GM19193 (cell line): ENCODE data around the gene NFXL1.

Source experiments
- POLR2A ChIP-seq: IDR thresholded peaks from 4 replicates; pipeline ENCODE4 v1.6.1; 2011; ENCODE audit not compliant: insufficient read depth, insufficient read length; ENCODE audit errors: extremely low read depth

NFXL1 gene

DNA sequence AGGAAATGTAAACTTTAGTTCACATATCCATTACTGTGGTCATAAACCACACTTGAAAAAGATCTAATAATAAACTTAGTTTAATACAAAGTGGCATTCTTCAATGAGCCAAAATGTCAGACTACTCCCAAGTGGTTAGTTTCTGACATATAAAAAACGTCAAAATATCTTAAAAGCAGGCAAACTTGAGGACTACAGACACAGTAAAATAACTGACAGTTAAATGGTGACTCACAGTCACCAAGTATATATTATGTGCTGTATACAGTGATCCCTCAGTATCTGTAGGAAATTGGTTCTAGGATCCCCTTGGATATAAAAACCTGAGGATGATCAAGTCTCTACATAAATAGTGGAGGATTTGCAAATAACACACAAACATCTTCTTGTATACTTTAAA, 64.9 kb downstream of the NFXL1 start:
- TF ChIP-seq POLR2A: no peak

DNA sequence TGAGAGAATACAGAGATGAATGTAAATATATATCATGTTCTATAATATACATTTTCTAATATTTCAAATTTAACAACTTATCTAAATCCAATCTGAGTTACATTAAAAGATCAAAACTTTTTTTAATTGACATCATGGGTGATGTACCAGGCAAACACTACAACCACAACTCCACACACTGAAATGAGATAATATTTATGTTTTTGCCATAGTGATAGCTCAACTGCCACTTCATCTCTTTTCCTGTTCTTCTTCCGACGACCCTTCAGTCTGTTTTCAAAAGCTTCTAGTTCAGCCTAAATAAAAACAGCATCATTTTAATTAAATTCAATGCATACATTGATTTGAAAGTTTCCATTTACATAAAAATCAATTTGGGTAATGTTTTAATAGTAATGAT, 66.3 kb downstream of the NFXL1 start:
- TF ChIP-seq POLR2A: no peak

DNA sequence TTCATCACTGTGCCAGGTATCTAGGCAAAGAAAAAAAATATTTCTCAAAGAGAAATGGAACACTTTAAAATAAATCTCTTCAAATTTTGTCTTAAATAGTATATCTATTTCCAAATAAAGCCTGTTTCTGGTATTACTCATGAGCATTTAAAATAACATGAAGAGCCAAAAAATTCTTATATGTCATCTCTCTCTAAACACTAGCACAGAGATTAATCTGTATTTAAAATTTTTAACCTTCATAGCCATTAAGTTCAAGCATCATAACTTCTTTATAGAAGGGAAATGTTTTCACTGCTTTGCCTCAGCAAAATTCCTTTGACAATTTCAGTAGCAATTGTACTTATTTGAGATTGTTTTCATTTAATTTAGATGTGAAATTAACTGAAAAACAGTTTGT, 71.4 kb downstream of the NFXL1 start:
- no peak for TF ChIP-seq POLR2A

DNA sequence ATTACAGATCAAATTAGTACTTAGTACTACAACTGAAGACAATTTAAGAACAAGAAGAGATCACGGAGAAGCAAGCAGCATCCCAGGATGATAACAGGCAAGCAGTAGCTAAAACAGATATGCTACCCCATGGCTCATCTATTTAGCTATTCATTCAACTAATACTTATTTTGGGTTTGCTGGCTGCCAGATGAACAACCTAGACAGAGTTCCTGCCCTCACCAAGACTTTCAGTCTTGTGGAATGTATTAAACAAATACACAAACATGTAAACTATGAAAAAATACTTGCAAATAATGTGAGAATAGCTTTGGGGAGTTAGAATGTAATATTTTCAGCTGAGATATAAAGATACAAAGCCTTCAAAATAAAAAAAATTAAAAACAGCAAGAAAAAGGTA, 74.1 kb downstream of the NFXL1 start:
- TF ChIP-seq POLR2A: no peak

DNA sequence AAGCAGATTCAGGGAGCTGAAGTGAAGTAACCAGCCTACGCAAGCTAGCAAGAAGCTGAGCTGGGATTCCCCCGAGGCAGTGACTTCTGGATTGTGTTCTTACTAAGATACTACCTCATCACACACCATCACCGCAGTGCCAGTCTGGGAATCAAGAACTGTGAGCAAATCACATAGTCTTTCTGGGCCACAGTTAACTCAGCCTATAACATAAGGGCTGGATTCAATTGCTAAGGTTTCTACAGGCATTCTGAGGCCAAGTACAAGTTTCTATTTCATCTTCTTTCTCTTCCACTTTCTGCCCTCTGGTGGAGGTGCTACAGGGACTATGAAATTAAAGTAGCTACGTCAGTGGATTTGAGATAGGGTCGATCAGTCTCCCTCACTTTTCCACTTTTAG, 75.1 kb downstream of the NFXL1 start:
- no peak for TF ChIP-seq POLR2A

DNA sequence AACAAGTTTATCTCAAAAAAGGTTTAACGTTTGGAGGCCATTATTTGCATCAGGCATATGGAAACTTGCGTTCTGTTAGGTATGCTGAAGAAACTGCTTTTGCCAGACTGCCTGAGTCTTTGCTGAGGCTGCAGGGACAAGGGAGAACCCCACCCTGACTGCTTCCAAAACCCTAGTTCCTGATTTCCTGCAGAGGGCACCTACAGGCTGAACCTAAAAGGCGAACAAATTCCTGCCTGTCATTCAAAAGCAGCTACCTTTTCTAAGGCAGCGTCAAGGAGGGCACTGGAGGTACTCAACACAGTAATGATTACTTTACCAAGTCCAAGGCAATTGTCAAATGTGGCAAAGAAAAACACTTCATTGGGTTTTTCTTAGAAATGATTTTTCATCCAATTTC, 75.9 kb downstream of the NFXL1 start:
- TF ChIP-seq POLR2A: no peak

DNA sequence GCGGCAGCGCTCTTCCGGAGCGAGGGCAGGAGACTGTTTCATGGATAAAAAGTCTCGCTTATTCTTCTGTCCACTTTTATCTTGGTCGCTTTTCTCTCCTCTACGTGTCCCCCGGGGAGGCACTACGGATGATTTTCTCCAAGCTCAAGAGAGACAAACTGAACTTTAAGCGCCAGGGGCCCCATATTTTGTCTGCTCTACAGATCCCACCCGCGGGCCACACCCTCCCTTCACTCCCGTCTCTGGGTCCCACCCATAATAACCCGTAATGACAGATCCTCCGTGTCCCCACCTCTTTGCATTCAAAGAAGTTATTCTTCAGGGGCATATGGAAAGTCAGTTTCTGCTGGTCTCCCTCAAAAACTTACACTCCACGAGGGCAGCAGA, 76.5 kb downstream of the NFXL1 start, which contains the start of gene CORIN:
TSS of gene CORIN (minus strand) at position 160 of the 387 bp plus-strand sequence. CDS start at position 42, 118 bp downstream.
- no peak for TF ChIP-seq POLR2A

DNA sequence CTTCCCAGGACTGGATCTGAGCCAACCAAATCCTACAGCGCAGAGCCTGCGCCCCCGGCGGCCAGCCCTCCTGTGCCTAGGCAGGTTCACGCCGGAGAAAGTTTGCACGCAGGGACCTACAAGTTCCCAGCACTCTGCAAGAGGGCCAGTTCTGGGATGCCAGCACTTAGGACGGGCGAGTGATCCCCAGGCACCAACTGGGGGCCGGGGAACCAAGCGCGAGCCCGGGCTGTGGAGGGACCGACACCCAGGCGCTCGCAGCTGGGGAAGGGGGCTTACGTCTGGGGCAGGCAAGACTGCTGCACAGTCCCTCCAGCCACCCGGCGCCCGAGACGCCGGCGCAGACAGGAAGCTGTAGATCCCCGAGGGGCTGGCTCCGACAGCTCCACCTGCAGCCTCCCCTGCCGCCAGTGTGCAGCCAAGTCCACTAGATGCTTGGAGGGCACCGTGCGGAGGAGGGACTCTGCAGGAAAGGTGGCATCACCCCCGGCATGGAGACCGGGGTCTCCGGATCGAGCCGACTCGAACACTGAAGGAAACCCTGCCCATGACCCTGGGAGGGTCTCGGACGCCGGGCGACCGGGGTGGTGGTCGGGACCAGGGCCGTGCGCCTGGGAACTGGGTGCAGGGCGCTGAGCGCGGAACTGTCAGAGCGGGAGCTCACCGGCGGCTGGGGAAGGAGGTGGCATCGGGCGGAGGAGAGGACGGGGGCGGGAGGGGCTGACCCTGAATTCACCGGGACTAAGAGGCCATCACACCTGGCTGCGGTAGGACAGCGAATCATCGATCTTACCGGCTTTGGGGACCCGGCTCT, 77.1 kb downstream of the NFXL1 start:
- no peak for TF ChIP-seq POLR2A

DNA sequence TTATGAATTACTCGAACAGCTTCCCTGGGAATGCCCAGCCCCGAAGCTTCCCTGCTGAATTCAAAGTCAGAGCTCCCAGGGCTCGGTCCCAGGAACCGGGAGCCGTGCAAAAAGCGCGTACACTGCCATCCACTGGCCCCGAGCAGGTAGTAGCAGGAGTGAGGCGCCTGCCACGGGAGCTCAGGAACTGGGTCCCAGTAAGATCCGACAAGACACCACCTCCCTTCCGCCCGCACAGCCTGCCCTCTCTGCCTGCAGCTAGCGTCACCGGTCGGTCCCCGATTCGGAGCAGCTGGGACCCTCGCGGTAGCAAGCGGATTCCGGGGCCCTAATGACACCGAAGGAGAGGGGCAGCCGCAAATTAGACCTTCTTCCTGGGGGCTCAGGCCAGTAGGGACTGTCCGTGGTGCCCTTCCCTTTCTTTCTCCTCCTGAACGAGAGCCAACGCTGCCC, 77.7 kb downstream of the NFXL1 start:
- no peak for TF ChIP-seq POLR2A

DNA sequence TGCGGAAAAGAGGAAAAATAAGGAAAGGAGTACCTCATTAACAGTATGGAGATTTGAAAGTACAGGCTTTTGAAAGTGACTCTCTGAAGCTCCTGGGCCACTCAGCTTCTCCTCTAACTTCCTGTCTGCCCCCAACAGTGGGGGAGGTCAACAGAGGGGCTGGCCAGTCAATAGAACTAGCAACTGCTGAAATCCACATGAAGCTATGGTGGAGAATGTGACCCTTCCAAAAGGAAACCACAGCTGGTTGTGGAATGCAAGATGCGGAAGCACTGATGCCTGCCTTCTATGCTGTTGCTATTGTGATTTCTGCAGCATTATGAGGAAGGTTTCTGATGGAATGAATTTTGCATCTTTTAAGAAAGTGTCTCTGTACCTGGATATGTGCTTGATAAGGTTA, 78.9 kb downstream of the NFXL1 start:
- TF ChIP-seq POLR2A: no peak

DNA sequence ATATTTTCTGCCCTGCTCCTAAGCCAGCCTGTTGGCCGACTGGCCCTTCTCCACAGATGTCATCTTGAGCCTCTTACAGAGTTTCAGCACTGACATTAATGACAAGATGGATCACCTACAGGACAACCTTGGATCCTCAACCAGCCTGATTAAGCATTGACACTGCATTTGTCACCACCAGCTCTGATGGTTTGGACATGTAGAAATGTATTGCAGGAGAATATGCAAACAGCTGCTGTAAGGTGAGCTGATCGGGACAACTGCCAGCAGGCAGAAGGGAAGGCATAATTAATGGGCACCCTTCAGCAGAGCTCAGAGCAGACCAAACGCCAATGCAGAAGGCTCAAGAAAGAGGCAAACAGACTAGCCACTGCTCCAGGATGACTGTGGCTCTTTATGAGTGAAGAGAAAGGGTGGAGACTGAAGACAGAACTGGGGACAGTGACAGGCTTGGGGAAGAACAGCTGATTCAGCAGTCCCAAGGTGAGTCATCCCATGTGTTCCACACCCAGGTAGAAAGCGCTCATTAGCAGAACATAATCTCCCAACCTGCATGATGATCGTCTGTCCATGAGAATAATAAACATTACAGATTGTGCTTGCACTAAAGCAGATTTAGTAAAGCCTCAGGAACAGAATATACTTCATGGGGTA, 83.2 kb downstream of the NFXL1 start:
- TF ChIP-seq POLR2A: no peak

DNA sequence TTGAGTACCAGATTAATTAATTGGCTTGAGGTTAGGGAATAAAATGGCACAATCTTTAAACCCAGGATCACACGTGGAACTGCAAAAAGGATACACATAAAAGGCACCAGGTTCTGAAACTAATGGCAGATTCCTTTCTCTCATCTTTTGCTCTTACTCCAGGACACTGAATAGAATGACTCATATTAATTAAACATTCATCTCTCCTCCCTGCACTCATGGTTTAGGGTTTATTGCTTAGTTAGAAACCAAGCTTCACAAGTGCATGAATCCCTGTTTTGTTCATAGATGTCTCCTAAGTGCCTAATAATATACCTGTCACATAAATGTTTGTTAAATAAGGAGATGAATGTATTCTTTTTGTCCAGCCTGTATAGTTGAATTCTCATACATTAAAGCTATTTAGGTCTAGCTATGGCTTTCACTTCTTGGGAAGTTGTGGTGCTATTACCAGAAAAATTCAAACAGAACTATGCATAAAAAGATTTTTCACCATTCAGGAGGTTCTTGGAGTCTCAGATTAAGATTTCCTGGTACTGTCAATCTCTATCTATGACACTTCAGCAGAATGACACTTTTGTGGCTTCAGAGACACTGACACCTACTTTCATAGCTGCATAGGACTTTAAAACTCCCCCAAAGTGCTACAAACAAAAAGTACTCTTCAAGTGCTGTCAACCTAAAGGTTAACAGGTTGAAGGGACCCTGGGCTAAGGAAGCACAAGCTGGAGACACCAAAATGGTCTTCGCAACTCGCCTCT, 83.9 kb downstream of the NFXL1 start:
- no peak for TF ChIP-seq POLR2A

DNA sequence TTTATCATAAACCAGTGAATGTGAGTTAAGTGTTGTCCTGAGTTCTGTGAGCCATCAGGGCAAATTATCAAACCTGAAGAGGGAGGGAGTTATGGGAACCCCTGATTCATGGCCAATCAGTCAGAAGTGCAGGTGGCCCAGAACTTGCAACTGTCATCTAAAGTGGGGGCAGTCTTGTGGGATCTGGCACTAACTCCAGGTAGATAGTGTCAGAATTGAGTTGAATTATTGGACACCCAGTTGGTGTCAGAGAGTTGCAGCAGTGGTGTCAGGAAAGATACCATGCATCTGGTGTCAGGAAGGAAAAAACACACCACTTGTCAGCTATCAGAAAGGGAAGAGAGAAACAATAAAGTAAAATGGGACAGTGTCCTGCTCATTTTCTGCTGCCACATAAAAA, 84.9 kb downstream of the NFXL1 start:
- TF ChIP-seq POLR2A: no peak

DNA sequence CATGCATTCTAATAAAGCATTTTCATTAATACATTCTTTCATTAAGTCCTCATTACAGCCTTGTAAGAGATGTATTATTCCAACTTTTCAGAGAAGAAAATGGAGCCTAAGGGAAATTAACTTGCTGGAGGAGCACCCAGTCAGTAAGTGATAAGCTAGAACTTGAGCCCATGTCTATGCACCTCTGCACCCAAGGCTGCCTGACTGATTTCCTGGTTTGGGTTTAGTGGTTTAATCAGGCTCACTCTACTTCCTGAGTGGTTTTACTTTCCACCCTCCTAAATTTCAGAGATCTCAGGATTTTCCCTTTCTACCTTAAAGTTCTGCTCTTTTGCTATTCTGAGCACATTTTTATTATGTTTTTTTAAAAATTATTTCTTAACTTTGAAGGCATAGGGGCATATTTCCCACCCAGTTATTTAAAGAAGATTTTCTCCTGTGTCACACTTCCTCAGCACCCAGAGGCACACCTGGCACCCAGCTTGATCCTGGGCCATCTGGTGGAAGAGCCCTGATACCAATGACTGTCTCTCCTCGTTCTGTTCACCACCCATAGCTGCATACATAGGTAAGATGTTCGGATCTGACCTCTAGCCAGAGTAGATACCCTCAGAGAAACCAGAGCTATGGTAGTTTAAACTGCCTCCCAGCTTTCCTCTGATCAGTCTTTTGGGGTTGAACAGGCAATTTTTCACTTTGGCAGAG, 86.9 kb downstream of the NFXL1 start:
- TF ChIP-seq POLR2A: no peak

DNA sequence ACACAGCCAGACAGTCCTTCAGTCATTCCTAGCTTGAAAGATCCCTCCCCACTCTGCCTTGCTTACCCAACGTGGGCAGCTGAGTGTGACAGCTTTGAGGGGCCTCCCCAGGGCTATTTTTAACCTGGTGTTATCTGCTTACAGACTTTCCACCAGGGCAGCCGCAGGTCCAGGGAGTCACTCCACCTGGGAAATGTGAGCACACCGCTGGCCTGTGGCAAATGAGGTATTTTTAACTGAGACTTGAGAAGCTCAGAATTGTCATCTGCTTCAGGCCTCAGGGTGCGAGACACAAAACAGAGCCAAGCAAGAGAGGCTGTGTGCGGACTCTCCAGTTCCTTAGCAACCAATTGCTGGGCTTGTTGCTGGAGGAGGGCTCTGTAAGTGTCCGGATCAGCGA, 89.5 kb downstream of the NFXL1 start:
- no peak for TF ChIP-seq POLR2A
